ENCODE measurements around the gene SUSD5.

SUSD5 gene

DNA sequence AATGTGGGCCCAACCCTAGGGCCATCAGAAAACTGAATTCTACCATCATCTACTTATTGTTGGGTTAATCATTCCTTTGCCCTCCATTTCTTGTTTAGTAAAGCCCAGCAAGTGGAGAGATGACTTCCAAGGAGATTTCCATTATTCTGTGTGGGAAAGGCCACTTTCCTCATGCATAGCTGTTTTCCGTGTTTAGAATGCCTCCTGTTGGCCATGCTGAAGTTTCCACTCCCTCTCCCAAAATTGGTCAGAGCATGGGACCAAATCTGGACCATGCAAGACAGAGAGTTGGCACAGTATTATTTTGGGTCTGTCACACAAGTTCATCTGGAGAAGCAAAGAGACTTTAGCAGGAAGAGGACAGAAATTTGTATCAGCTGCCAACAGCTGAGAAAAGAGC lies 15.3 kb upstream of the SUSD5 start:
- Histone ChIP-seq H2AFZ (ENCODE audit: low read length) (no peak overlapping the region), H3K79me2 (ENCODE audit: low read length) (no peaks in the 10 kb centered on the region), H3K27ac (ENCODE audit: low read length) (no peak overlapping the region), H3K9me3 (replicated peaks; ENCODE audit: insufficient read depth, low read length) (no peaks in the 10 kb centered on the region), H3K4me3 (ENCODE audit: low read length) (no peak overlapping the region), H3K9ac (ENCODE audit: low read length) (no peak overlapping the region), H3F3A (ENCODE audit: insufficient read depth, low read length) (peaks cover 7% of the 10 kb centered on the region), H3K4me1 (ENCODE audit: low read length) (no peaks in the 10 kb centered on the region; the same call in 1 of the 2 replicates), H3K36me3 (replicated peaks; ENCODE audit: insufficient read depth, low read length) (no peaks in the 10 kb centered on the region), H3K27me3 (replicated peaks; ENCODE audit: insufficient read depth, low read length) (no peaks in the 10 kb centered on the region), H3K4me2 (ENCODE audit: low read depth, low read length) (no peak overlapping the region), H4K20me1 (ENCODE audit: insufficient read depth, low read length) (no peaks in the 10 kb centered on the region), H3K9me2 (replicated peaks; ENCODE audit: insufficient read depth, low read length) (no peaks in the 10 kb centered on the region)
- TF ChIP-seq CTCF (IDR thresholded peaks at IDR 0.05; ENCODE audit: low read length) (no peak), EZH2phosphoT487 (IDR thresholded peaks at IDR 0.05; ENCODE audit: low read length) (no peak), EZH2 (optimal IDR thresholded peaks at IDR 0.05; ENCODE audit: low read depth, low read length) (no peak)
- DNase-seq = no peak

DNA sequence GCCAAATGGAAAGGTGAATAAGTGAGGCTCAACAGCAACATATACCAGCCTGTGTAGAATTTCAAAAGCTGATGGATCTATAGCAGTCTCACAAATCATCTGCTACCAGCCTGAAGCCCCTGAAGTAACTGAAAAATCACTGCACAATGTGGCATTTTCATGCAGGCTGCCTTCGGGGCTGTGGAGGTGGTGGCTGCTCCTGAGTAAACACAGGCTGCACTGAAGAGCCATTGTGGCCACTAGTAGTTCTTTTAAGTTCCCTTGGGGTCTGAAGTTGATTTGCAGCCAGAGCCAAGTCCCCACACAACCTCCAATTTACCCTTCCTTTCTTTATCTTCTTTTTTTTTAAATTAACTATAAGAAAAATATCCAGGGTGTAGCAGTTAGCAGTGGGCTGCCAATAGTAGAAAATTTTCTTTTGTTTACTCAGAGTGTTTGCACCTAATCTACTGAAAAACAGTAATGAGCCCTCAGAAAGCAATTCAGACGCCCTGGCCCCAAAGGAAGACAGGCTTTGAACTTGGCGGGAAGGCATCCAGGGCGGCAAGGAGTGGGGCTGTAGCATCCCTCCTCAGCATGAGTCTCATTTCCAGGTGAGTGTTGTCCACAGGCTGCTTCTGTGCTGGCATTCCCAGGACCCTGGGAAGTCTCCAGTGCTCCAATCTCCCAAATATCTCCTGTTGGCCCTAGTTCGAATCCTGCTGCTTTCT lies 13.3 kb upstream of the SUSD5 start:
- TF ChIP-seq EZH2 (optimal IDR thresholded peaks at IDR 0.05; ENCODE audit: low read depth, low read length) (no peak), EZH2phosphoT487 (IDR thresholded peaks at IDR 0.05; ENCODE audit: low read length) (no peak), CTCF (IDR thresholded peaks at IDR 0.05; ENCODE audit: low read length) (no peak)
- Histone ChIP-seq H3K79me2 (ENCODE audit: low read length) (no peaks in the 10 kb centered on the region), H3K9me3 (replicated peaks; ENCODE audit: insufficient read depth, low read length) (no peaks in the 10 kb centered on the region), H3K4me1 (ENCODE audit: low read length) (no peaks in the 10 kb centered on the region), H3K27me3 (replicated peaks; ENCODE audit: insufficient read depth, low read length) (no peaks in the 10 kb centered on the region), H3K4me3 (ENCODE audit: low read length) (no peak overlapping the region), H2AFZ (ENCODE audit: low read length) (no peak overlapping the region), H3K36me3 (replicated peaks; ENCODE audit: insufficient read depth, low read length) (no peaks in the 10 kb centered on the region), H3K9me2 (replicated peaks; ENCODE audit: insufficient read depth, low read length) (no peaks in the 10 kb centered on the region), H3K4me2 (ENCODE audit: low read depth, low read length) (no peak overlapping the region), H3K27ac (ENCODE audit: low read length) (no peak overlapping the region), H3K9ac (ENCODE audit: low read length) (no peak overlapping the region), H4K20me1 (ENCODE audit: insufficient read depth, low read length) (no peaks in the 10 kb centered on the region), H3F3A (ENCODE audit: insufficient read depth, low read length) (no peaks in the 10 kb centered on the region)
- no peak for DNase-seq

DNA sequence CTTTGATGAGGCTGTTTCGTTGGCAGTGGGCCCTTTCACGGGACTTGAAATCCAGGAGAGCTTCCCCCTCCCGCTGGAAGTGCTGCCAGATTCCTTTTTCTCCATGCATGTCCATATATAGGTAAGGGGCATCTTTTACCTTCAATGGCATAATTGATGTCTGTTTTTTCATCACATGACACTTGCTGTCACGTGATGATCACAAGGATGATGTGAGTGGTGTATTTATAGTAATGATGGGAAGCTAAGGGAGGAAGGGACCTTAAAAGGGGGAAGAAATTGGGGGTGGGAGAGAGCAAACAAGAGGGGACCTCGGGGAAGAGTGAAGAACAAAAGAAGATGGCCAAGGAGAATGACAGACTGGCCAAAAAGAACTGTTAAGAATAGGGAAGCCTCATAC lies 11.3 kb upstream of the SUSD5 start:
- no peaks in the 10 kb centered on the region for H3K27me3 ChIP-seq (replicated peaks; ENCODE audit: insufficient read depth, low read length)
- no peaks in the 10 kb centered on the region for H3K9me3 ChIP-seq (replicated peaks; ENCODE audit: insufficient read depth, low read length)
- H3K4me1 ChIP-seq (ENCODE audit: low read length) = no peaks in the 10 kb centered on the region
- no peaks in the 10 kb centered on the region for H4K20me1 ChIP-seq (ENCODE audit: insufficient read depth, low read length)
- TF ChIP-seq CTCF (IDR thresholded peaks at IDR 0.05; ENCODE audit: low read length) = no peak
- TF ChIP-seq EZH2phosphoT487 (IDR thresholded peaks at IDR 0.05; ENCODE audit: low read length) = no peak
- no peak for TF ChIP-seq EZH2 (optimal IDR thresholded peaks at IDR 0.05; ENCODE audit: low read depth, low read length)
- H3K9ac ChIP-seq (ENCODE audit: low read length) = no peak overlapping the region
- H3K36me3 ChIP-seq (replicated peaks; ENCODE audit: insufficient read depth, low read length) = no peaks in the 10 kb centered on the region
- H3K27ac ChIP-seq (ENCODE audit: low read length) = no peak overlapping the region
- no peaks in the 10 kb centered on the region for H3K9me2 ChIP-seq (replicated peaks; ENCODE audit: insufficient read depth, low read length)
- H3K79me2 ChIP-seq (ENCODE audit: low read length) = no peaks in the 10 kb centered on the region
- no peak overlapping the region for H3K4me2 ChIP-seq (ENCODE audit: low read depth, low read length)
- no peak for DNase-seq
- no peak overlapping the region for H2AFZ ChIP-seq (ENCODE audit: low read length)
- H3K4me3 ChIP-seq (ENCODE audit: low read length) = no peak overlapping the region
- no peaks in the 10 kb centered on the region for H3F3A ChIP-seq (ENCODE audit: insufficient read depth, low read length)

Measured in MM.1S (cell line).